ENCODE results near the gene THOC5.

GRCh38 chr22:29480262-29480511 is 73.4 kb downstream of the THOC5 start:
- no peak for TF ChIP-seq CTCF (IDR thresholded peaks at IDR 0.05)
- TF ChIP-seq POLR2A (IDR thresholded peaks at IDR 0.05), result no peak
